IPS-NIHi11 (cell line): ENCODE data around the gene LARP6.
"Not testable (repeated sequence)": the region's sequence is repeated elsewhere in the genome, so short reads cannot be mapped to it uniquely, and the experiment has no call there.

Source experiments
- DNase-seq: peaks from one replicate; pipeline ENCODE4 v3.0.0; 2012; ENCODE audit warnings: mixed read lengths, low spot score

Gene LARP6

GRCh38 chr15:70829371-70830166 is 24.4 kb downstream of the LARP6 start:
- DNase-seq, result no peak

DNA sequence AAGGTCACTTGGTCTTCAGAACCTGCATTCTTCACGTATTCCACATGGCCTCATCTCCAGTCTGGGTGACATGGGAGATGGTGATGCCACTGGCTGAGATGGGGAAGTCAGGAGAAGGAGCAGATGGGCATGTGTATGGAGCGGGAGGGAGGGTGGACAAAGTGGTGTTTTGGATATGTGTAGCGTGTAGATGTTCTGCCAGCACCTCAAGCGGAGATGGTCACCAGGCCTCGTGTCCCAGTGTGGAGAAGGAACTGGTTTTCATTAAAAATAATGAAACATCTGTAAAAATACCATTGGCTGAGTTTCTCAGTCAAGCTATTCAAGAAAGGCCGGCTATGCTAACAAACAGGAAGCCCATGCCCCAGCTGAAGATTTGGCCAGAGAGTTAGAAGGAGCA is 26.2 kb downstream of the LARP6 start:
- no peak for DNase-seq

GRCh38 chr15:70826634-70827033 is 27.3 kb downstream of the LARP6 start:
- peak; percentile 29 for DNase-seq

DNA sequence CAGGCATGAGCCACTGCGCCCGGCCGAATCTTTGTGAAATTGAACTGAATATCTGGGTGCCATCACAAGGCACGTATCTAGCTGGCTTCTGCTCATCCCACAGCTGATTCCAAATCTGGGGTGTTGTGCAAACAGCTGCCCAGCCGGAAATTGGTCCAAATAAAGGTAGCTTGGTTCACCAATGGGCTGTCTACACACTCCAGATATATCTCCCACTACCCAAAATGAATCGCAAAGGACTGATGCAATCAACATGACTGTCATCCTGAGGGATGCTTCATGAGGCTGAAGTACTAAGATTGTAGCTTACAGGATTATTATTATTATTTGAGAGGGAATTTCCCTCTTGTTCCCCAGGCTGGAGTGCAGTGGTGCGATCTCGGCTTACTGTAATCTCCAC is 28.1 kb downstream of the LARP6 start:
- DNase-seq, result no peak

DNA sequence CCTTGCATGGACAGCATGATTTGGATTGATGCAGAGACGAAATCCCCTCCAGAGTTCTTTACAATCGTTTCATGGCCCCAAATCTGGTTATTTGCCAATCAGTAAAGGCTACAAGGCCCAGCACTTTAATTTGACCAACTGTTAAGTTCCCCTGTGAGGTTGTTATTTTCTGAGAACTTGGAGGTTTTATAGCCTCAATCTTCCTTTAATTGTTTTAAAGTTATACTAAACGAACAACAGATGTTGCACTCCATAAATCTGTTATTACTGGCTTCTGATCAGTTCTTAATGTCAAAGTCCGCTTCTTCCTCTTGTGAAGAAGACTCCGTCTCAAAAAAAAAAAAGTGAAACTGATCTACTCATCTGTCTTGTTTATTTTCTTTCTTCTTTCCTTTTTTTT is 30.8 kb downstream of the LARP6 start:
- no peak for DNase-seq

DNA sequence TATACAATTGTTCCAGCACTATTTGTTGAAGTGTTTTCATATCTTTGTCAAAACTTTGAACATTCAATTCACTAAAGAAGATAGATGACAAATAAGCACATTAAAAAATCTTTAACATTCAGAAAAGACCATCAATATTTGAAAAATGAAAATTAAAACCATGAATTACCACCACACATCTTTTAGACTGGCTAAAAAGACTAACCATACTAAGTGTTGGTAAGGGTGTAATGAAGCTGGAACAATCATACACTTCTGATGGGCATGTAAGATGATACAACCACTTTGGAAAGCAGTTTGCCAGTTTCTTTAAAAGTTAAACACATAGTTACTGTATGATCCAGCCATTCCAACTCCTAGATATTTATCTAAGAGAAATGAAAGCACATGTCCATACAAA is 33.7 kb downstream of the LARP6 start:
- DNase-seq, result no peak

DNA sequence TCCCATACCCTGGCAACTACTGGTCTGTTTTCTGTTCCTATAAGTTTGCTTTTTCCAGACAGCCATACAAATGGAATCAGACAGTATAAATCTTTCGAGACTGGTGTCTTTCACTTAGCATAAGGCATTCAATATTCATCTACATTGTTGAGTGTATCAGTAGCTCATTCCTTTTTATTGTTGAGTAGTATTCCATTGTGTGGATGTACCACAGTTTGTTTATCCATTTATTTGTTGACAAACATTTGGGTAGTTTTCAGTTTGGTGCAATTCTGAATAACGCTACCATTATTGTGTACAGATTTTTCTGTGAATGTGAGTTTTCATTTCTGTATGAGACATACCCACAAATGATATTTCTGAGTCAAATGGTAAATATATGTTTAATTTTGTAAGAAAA is 35.4 kb downstream of the LARP6 start:
- DNase-seq, result no peak

- no peak for DNase-seq
Observed at GRCh38 chr15:70817266-70817665, 36.7 kb downstream of the LARP6 start.

GRCh38 chr15:70815604-70816003 is 38.4 kb downstream of the LARP6 start:
- no peak for DNase-seq

GRCh38 chr15:70815011-70815410 is 38.9 kb downstream of the LARP6 start:
- not testable (repeated sequence) for DNase-seq

- no peak for DNase-seq
Observed at GRCh38 chr15:70812827-70813364, 41.1 kb downstream of the LARP6 start.

GRCh38 chr15:70810916-70811578 is 42.9 kb downstream of the LARP6 start:
- DNase-seq, result peak; percentile 23

DNA sequence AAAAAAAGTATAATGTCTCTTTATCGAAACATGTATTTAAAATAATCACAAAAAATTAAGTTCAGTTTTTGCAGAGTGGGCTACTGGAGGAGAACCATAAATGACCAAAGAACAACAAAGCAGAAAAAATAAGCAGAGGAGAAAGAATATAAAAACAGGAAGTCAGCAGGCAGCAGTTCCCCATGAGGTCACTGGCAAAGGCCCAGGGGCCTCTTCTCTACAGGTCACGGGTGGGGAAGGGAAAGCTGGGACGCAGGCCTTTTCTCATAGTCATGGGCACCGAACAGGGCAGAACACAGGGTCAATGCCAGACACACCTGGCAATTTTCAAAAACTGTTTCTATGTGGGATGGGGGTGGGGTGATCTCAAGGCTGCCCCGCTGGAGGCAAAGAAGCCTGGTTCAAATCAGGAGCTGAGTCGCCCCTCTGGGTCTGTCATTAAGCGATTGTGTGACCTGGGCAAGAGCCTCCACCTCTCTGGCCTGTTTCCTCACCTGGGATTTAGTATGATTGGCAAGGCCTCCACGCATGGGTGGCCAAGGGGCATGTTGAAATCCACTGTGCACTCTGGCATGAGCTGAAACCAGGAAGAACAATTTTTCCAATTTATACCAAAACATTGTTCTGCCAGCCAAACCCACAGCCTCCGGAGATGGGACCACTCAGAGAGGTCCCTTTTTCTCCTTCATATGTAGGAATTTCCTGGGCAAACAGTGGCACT is 46.8 kb downstream of the LARP6 start:
- no peak for DNase-seq

DNA sequence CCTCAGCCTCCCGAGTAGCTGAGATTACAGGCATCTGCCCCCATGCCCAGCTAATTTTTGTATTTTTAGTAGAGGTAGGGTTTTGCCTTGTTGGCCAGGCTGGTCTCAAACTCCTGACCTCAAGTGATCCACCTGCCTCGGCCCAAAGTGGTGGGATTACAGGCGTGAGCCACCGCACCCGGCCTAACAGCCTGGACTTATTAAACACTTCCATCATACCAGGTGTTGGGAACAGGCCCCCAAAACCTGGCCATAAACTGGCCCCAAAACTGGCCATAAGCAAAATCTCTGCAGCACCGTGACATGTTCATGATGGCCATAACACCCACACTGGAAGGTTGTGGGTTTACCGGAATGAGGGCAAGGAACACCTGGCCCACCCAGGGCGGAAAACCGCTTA is 49.6 kb downstream of the LARP6 start:
- DNase-seq, result not testable (repeated sequence)

DNA sequence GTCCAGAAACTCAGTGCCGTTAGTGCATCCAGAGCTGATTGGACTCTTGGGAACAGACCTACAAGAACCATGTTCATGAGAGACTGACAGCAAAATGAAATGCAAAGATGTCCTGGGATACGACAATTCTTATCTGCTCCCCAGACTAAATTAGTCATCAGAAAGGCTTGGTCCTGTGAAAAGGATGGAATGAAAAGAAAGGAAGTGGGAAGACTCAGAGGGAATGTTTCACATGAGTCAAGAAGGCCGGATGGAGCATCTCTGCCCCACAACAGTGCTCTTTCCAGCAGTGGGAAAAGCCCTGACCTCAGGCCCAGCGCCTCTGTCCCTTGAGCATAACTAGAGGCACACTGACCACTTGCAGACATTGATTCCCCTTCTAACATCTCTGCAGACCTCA is 51.3 kb downstream of the LARP6 start:
- DNase-seq, result no peak

- no peak for DNase-seq
Observed at GRCh38 chr15:70801109-70801508, 52.8 kb downstream of the LARP6 start.

GRCh38 chr15:70799667-70800450 is 54.1 kb downstream of the LARP6 start:
- no peak for DNase-seq

DNA sequence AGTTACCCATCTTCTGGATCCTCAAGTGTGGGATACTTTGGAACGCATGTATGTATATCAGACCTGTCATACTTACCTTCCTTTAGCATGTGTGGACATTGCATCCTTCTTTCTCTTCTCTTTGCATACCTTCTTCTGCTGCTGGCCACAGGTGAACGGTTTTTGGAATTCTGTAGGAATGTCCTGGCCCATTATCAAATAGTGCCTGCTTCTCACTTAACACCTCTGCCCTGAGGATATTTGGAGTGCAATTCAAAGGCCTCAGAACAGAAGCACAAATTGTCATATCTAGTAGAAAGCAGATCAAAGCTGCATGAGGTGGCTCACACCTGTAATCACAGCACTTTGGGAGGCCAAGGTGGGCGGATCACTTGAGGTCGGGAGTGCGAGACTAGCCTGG is 56.5 kb downstream of the LARP6 start:
- DNase-seq, result no peak

GRCh38 chr15:70796516-70797310 is 57.2 kb downstream of the LARP6 start:
- DNase-seq, result no peak

- no peak for DNase-seq
Observed at GRCh38 chr15:70795311-70795665, 58.7 kb downstream of the LARP6 start.

GRCh38 chr15:70794596-70795310 is 59.2 kb downstream of the LARP6 start:
- no peak for DNase-seq
